NCI-H345 treated with DMSO at 0.1 percent for 48 hours (cell line): Measurements from ENCODE around the gene PRKN.

Experiments used
- DNase-seq: peaks from one replicate; lab custom pipeline; 2025; ENCODE audit not compliant: unreplicated experiment; lab: John Stamatoyannopoulos, UW

PRKN gene

GRCh38 chr6:162005372-162005771, 722.2 kb downstream of the PRKN start:
- no peak for DNase-seq

GRCh38 chr6:161996783-161997182, 730.8 kb downstream of the PRKN start:
- no peak for DNase-seq

DNA sequence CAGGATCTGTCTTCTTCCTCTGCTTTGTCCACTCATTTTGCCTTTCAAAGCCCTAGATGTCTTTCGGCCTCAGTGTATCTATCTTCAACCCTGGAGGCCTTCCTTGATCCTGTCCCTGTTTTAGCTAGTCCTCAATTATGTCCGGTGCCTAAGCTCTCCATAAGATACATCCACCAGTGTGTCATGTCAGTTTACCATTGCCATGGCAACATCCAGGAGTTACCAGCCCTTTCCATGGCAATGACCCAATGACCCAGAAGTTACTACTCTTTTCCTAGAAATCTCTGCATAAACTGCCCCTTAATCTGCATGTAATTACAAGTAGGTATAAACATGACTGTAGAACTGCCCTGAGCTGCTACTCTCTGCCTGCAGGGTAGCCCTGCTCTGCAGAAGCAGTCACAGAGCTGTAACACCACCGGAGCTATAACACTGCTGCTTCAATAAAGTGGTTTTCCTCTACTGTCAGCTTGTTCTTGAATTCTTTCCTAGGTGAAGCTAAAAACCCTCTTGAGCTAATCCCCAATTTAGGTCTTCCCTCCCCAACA, 741.6 kb downstream of the PRKN start:
- DNase-seq, result no peak

- DNase-seq, result no peak
These were observed 742.9 kb downstream of the PRKN start for GRCh38 chr6:161984713-161985112.

DNA sequence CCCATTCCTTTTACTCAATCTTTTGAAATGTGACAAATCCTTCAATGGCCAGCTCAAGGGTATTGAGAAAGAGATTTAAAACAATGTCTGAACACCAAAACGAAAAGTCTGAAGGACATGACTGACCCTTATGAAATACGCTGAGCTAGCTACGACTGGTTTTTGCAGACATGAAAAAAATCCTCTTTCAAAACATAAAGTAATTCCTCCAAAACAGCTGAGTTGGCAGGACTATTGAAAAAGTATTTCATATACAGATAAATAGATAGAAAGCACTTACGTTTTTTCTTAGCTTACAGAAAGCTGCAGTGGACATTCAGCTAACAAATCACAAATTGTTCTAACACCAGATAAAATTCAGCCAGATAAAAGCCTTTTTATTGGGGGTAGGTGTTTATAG, 751.0 kb downstream of the PRKN start:
- no peak for DNase-seq

- no peak for DNase-seq
These were observed 754.5 kb downstream of the PRKN start for GRCh38 chr6:161973064-161973463.

GRCh38 chr6:161971043-161971442, 756.5 kb downstream of the PRKN start:
- no peak for DNase-seq

GRCh38 chr6:161963634-161964234, 763.8 kb downstream of the PRKN start:
- no peak for DNase-seq

DNA sequence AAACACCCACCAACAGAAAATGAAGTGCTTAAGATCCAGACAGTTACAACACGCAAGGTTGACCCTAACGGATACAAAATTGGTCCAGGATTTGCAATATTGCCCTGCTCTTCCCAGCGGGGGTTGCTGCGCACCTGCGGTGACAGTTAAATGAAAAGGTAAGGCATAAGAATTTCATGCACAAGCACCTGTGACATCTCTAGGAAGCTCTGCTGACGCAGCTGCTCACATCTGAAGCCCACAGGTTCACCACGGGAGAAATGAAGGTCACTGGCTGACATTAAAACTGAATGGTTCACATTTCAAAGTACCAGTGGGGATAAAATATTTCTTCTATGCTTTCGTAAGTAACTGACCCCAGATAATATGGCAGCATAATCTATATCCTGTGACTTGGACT, 764.4 kb downstream of the PRKN start:
- no peak for DNase-seq

GRCh38 chr6:161961796-161962195, 765.8 kb downstream of the PRKN start:
- no peak for DNase-seq

DNA sequence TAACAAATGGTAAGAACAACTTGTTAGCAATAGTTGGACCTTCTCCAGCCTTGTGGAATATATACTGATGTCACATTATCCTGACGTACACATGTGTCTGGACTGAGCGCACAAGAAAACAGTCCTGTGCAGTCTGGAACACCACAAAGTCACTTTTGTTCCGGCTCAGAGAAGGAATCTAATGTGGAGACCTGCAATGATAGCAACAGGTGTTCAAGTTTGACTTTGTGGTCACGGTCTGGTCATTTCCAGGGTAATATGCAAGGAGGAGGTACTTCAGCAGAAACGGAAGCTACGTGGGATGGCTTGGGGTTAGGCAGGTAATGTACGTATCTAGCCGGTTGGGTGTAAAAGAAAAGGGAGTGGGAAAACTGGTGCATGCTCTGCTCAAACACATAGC, 766.5 kb downstream of the PRKN start:
- no peak for DNase-seq

DNA sequence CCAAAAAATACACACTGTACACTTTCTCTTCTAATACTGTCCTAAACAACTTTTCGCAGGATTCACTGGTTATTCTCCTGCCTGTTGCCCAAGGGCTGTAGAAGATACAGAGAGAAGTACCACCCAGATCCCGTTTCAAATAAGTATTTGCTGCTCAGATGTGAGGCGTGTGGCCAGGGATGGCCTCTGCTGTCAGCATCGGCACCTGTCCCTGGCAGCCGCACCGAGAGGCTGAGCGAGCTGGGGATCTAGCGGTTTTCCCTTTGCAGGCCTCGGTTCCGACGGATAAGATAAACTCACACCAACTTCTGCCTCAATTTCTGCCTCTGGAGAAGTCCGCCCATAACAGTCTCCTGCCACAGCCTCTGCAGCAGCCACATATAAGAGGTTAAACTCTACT, 768.5 kb downstream of the PRKN start:
- DNase-seq, result no peak

DNA sequence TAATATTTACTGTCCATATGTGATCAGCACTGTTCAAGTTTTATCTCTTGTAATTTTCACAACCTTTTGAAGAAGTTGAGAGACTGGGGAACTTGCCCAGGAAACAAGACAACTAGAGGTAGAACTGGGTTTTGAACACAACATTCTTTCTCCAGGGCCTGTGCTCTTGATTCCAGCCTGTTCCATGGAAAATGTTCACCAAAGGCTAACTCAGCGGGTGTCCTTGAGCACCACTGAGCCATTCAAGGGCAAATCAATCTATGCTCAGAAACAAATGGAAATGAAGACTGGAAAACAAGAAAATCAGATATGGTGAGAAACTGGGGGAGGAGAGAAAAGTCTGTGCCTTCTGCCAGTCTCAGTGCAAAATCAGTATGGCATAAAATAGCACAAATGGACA, 771.5 kb downstream of the PRKN start:
- no peak for DNase-seq

- DNase-seq, result no peak
These were observed 772.8 kb downstream of the PRKN start for GRCh38 chr6:161954699-161955276.

- no peak for DNase-seq
These were observed 773.5 kb downstream of the PRKN start for GRCh38 chr6:161954077-161954476.

GRCh38 chr6:161951126-161951525, 776.4 kb downstream of the PRKN start:
- DNase-seq, result no peak

DNA sequence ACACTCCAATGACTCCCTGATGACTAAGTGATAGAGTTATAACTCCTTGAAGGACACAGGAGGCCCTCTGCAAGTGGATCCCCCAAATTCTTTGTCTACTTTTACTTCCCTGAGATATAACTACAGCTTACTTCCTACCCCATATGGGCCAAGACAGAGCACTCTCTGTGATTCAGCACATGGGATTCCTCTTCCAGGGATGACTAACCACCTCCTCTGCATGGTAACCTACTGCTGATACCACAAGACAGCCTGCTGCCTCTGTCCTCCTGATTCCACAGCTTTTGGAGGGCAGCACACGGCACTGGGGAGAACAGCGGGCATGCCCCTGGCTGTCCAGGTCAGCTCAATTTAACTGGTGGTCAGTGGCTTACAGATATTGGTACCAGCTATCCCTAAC, 778.0 kb downstream of the PRKN start:
- no peak for DNase-seq

DNA sequence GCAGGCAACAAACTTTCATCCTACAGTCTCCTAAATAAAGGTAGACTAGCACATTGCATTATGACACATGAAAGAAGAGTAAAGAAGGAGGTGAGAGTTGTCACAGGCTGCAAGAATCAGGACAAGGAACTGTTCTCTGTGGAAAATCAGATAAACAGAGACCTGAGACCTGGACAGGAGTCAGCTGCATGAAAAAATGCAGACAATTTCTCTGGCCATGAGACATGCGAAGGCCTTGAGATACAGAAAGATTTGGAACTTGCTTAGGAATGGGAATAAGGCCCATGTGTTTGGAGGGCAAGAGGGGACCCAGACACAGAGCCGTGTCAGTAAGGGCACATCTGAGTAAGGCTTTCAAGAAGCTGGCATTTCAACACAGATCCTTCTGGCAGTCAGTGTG, 779.1 kb downstream of the PRKN start:
- DNase-seq, result no peak

DNA sequence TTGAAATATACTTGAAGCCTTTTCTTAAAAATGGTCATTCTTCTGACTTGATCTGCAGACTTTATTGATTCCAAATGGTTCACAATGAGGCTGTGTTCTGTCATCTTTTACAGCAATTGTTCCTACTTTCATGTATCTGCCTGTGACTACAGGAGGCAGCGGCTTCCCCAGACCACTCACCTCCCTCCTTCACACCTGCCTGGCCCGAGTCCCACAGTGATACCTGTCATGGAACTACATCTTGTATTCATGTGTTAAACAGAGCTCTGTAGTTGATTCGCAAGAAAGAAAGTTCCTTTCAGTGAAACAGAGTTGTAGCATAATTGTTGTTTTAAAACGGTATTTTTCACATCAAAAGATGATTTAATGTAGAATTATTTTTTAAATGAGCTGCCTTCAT, 780.2 kb downstream of the PRKN start:
- no peak for DNase-seq

DNA sequence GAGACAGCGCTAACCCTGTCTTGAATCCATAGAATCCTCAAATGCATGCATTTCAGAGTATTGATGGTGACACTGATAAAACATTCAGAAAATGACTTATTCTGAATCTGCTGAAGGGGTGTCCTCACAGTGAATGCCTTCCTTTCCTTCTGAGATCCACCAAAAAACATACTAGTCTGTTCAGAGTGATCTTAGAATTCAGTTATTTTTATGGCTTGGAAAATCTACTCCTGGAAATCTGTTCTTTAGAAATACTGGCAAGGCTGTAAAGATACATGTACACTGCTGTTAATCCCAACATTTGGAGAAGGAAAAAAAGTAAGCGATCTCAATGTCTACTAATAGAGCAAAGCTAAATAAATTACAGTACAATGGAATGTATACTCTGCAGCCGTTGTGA, 781.1 kb downstream of the PRKN start:
- DNase-seq, result no peak

- no peak for DNase-seq
These were observed 784.0 kb downstream of the PRKN start for GRCh38 chr6:161943561-161943960.

GRCh38 chr6:161941565-161941964, 786.0 kb downstream of the PRKN start:
- DNase-seq, result no peak

GRCh38 chr6:161940519-161940918, 787.0 kb downstream of the PRKN start:
- no peak for DNase-seq
